Measurements from ENCODE around the gene TMEM245. TPM values are rescaled to one million over a fixed set of nuclear protein-coding genes. Genes with fewer than 3 reads are reported as not detected.

The TMEM245 gene
- polyA plus RNA-seq, 3 donors, result 9.2 to 29.1 (median 14.4) TPM

- H3K27ac ChIP-seq (ENCODE audit: low read depth, low read length), result no peak overlapping the region
Measured at GRCh38 chr9:109017061-109017460, 102.7 kb downstream of the TMEM245 start.

- WGBS, 3 donors, result 82 to 93% (median 92%) methylated on average over 1 of the region's 1 CpG
- H3K27ac ChIP-seq (ENCODE audit: low read depth, low read length), result no peak overlapping the region
Measured at GRCh38 chr9:109016132-109016531, 103.6 kb downstream of the TMEM245 start.

- 64 to 79% (median 73%) methylated on average over 7 of the region's 7 CpGs for WGBS, 3 donors
- H3K27ac ChIP-seq (ENCODE audit: low read depth, low read length), result no peak overlapping the region
Measured at GRCh38 chr9:109014608-109015280, 105.0 kb downstream of the TMEM245 start.

- 17 to 22% (median 22%) methylated on average over 16 to 19 of the region's 19 CpGs for whole genome bisulfite sequencing, 3 donors
- peak overlapping the region; percentile 20 for H3K27ac ChIP-seq (ENCODE audit: low read depth, low read length)
Measured at GRCh38 chr9:109013679-109014607, 105.8 kb downstream of the TMEM245 start.

GRCh38 chr9:109012876-109013678 is 106.7 kb downstream of the TMEM245 start, which contains the start of gene CTNNAL1:
CTNNAL1 (minus strand) TSS chr9:109013499; CDS start chr9:109013442, 57 bp downstream.
- WGBS, 3 donors, result 0 to 1% (median 0%) methylated on average over 67 to 99 of the region's 99 CpGs

GRCh38 chr9:109012009-109012875 is 107.5 kb downstream of the TMEM245 start:
- WGBS, 3 donors, result 3 to 4% (median 4%) methylated on average over 25 to 29 of the region's 29 CpGs
- H3K27ac ChIP-seq (ENCODE audit: low read depth, low read length), result peak overlapping the region; percentile 49

More at GRCh38 chr9:109012876-109013678, 106.7 kb downstream of the TMEM245 start, which contains the start of gene CTNNAL1:
- peak within 1 kb of the TSS; percentile 49 for H3K27ac ChIP-seq (ENCODE audit: low read depth, low read length)

- H3K27ac ChIP-seq (ENCODE audit: low read depth, low read length), result no peak overlapping the region
Measured at GRCh38 chr9:109011231-109011671, 108.5 kb downstream of the TMEM245 start.

GRCh38 chr9:109010746-109011145 is 109.0 kb downstream of the TMEM245 start:
- no peak overlapping the region for H3K27ac ChIP-seq (ENCODE audit: low read depth, low read length)
- WGBS, 3 donors, result 14 to 45% (median 26%) methylated on average over 1 of the region's 1 CpG

- H3K27ac ChIP-seq (ENCODE audit: low read depth, low read length), result no peak overlapping the region
- 61 to 81% (median 70%) methylated on average over 3 of the region's 3 CpGs for WGBS, 3 donors
Measured at GRCh38 chr9:109005678-109006077, 114.1 kb downstream of the TMEM245 start.

- 74 to 99% (median 76%) methylated on average over 2 of the region's 2 CpGs for WGBS, 3 donors
- no peak overlapping the region for H3K27ac ChIP-seq (ENCODE audit: low read depth, low read length)
Measured at GRCh38 chr9:109003116-109003515, 116.6 kb downstream of the TMEM245 start.

- WGBS, 3 donors, result 94 to 98% (median 98%) methylated on average over 4 of the region's 4 CpGs
Measured at GRCh38 chr9:109002141-109002540, 117.6 kb downstream of the TMEM245 start.

GRCh38 chr9:109001275-109001676 is 118.5 kb downstream of the TMEM245 start:
- H3K27ac ChIP-seq (ENCODE audit: low read depth, low read length), result no peak overlapping the region
- WGBS, 3 donors, result 53 to 88% (median 55%) methylated on average over 1 of the region's 1 CpG

More at GRCh38 chr9:109002141-109002540, 117.6 kb downstream of the TMEM245 start:
- H3K27ac ChIP-seq (ENCODE audit: low read depth, low read length), result no peak overlapping the region

- WGBS, 3 donors, result 43 to 87% (median 57%) methylated on average over 1 of the region's 1 CpG
- H3K27ac ChIP-seq (ENCODE audit: low read depth, low read length), result no peak overlapping the region
Measured at GRCh38 chr9:108997112-108997511, 122.6 kb downstream of the TMEM245 start.

- no peak overlapping the region for H3K27ac ChIP-seq (ENCODE audit: low read depth, low read length)
- 15 to 48% (median 19%) methylated on average over 1 of the region's 1 CpG for WGBS, 3 donors
Measured at GRCh38 chr9:108996643-108997042, 123.1 kb downstream of the TMEM245 start.

GRCh38 chr9:108994695-108995094 is 125.1 kb downstream of the TMEM245 start:
- WGBS, 3 donors, result 29 to 51% (median 39%) methylated on average over 2 of the region's 2 CpGs
- no peak overlapping the region for H3K27ac ChIP-seq (ENCODE audit: low read depth, low read length)

GRCh38 chr9:108991479-108991878 is 128.3 kb downstream of the TMEM245 start:
- 34 to 67% (median 65%) methylated on average over 5 of the region's 5 CpGs for WGBS, 3 donors
- no peak overlapping the region for H3K27ac ChIP-seq (ENCODE audit: low read depth, low read length)

- H3K27ac ChIP-seq (ENCODE audit: low read depth, low read length), result no peak overlapping the region
Measured at GRCh38 chr9:108983885-108984284, 135.9 kb downstream of the TMEM245 start.

- no peak overlapping the region for H3K27ac ChIP-seq (ENCODE audit: low read depth, low read length)
- WGBS, 3 donors, result 96 to 100% (median 99%) methylated on average over 2 of the region's 2 CpGs
Measured at GRCh38 chr9:108980893-108981292, 138.9 kb downstream of the TMEM245 start.

Measured in adipose tissue (tissue), 3 donors.